Ovary (tissue), 3 donors: Measurements from ENCODE around the gene SNRPA1.

Experiments used
- CTCF ChIP-seq, 3 donors: fragments of 450-650 bp in 2 of 3; fragments of 200-600 bp in 1 of 3; IDR thresholded peaks; one replicate each; pipeline versions ENCODE4 v1.5.1 to v1.8.0; 2016 to 2022; ENCODE audit warnings: antibody characterized with exemption in 3 of 3, mild to moderate bottlenecking in 1 of 3
- POLR2A ChIP-seq: fragments of 450-650 bp; IDR thresholded peaks from one replicate; pipeline ENCODE4 v1.6.1; 2017; ENCODE audit warnings: antibody characterized with exemption, mild to moderate bottlenecking, moderate library complexity
- donor health status: DM: no; HTN: no; CAD: no.

GRCh38 chr15:101293122-101293521 is 1.9 kb downstream of the SNRPA1 start:
- TF ChIP-seq CTCF (IDR thresholded peaks at IDR 0.05): no peak
- no peak for TF ChIP-seq POLR2A
